HepG2 (cell line): Measurements from ENCODE around the gene LITAF. TPM values are rescaled to one million over a fixed set of nuclear protein-coding genes. Genes with fewer than 3 reads are reported as not detected.
A peak's percentile ranks its signal among the peaks of the same experiment; 100 is the strongest.

Experiments used
- AKNA ChIP-seq: sonication (generic); formaldehyde crosslinking; IDR thresholded peaks from 2 replicates; pipeline ENCODE4 v1.4.0; 2020; ENCODE audit warnings: missing genetic modification reagents, borderline replicate concordance
- CAMTA2 ChIP-seq: sonication (generic); formaldehyde crosslinking; IDR thresholded peaks from 2 replicates; pipeline ENCODE4 v1.4.0; 2020; ENCODE audit warnings: mild to moderate bottlenecking, missing genetic modification reagents, borderline replicate concordance
- CBX2 ChIP-seq, 2 experiments: fragments of 200-600 bp in 1 of 2; sonication (generic); formaldehyde crosslinking in 1 of 2; IDR thresholded peaks; 2 replicates each; pipeline versions ENCODE4 v1.7.0 to v1.8.1; 2018 to 2022; ENCODE audit warnings: low read depth in 2 of 2, low read length in 1 of 2, mild to moderate bottlenecking in 1 of 2, missing genetic modification reagents in 1 of 2
- ELF3 ChIP-seq: IDR thresholded peaks from 2 replicates; pipeline ENCODE4 v1.6.1; 2016; ENCODE audit warnings: missing genetic modification reagents, missing compliant biosample characterization
- FOXO4 ChIP-seq: sonication (generic); formaldehyde crosslinking; conservative IDR thresholded peaks from 2 replicates; pipeline ENCODE4 v1.8.1; 2023; ENCODE audit warnings: missing genetic modification reagents
- JARID2 ChIP-seq: sonication (generic); formaldehyde crosslinking; IDR thresholded peaks from 2 replicates; pipeline ENCODE4 v1.8.1; 2023; ENCODE audit warnings: missing genetic modification reagents, inconsistent platforms; ENCODE audit not compliant: insufficient replicate concordance
- KAT7 ChIP-seq: IDR thresholded peaks from 2 replicates; pipeline ENCODE4 v1.6.1; 2018; ENCODE audit warnings: borderline replicate concordance, missing compliant biosample characterization
- KAT8 ChIP-seq: IDR thresholded peaks from 2 replicates; pipeline ENCODE4 v1.6.1; 2016; ENCODE audit warnings: missing genetic modification reagents, missing compliant biosample characterization
- NR2C2 ChIP-seq: sonication (generic); formaldehyde crosslinking; IDR thresholded peaks from 2 replicates; pipeline ENCODE4 v1.4.0; 2020; ENCODE audit warnings: missing genetic modification reagents, mild to moderate bottlenecking, moderate library complexity, borderline replicate concordance
- PLRG1 ChIP-seq: fragments of 450-650 bp; conservative IDR thresholded peaks from 2 replicates; pipeline ENCODE4 v1.6.1; 2016
- RBFOX2 ChIP-seq: fragments of 200-400 bp; formaldehyde crosslinking; IDR thresholded peaks from 2 replicates; pipeline ENCODE4 v1.6.1; 2017; ENCODE audit warnings: low read depth, mild to moderate bottlenecking, low read length
- SRSF9 ChIP-seq: fragments of 200-400 bp; formaldehyde crosslinking; IDR thresholded peaks from 2 replicates; pipeline ENCODE4 v1.6.1; 2018; ENCODE audit warnings: borderline replicate concordance, mild to moderate bottlenecking, low read depth, low read length; ENCODE audit not compliant: insufficient read depth, poor library complexity, severe bottlenecking
- TEAD3 ChIP-seq: optimal IDR thresholded peaks from 2 replicates; pipeline ENCODE3; 2016; ENCODE audit warnings: borderline replicate concordance
- ZNF468 ChIP-seq: sonication (generic); formaldehyde crosslinking; IDR thresholded peaks from 2 replicates; pipeline ENCODE4 v1.8.0; 2022; ENCODE audit warnings: mild to moderate bottlenecking, moderate library complexity, missing genetic modification reagents
- ZNF652 ChIP-seq: IDR thresholded peaks from 2 replicates; pipeline ENCODE4 v1.6.1; 2016; ENCODE audit warnings: low read depth, borderline replicate concordance
- ZNF720 ChIP-seq: sonication (generic); formaldehyde crosslinking; IDR thresholded peaks from 2 replicates; pipeline ENCODE4 v1.4.0; 2020; ENCODE audit warnings: missing genetic modification reagents
- ZNF883 ChIP-seq: sonication (generic); formaldehyde crosslinking; IDR thresholded peaks from 2 replicates; pipeline ENCODE4 v1.5.1; 2020; ENCODE audit warnings: mild to moderate bottlenecking, missing genetic modification reagents; ENCODE audit errors: not compliant biosample characterization
- polyA plus RNA-seq, 8 experiments: library from polyadenylated mRNA; depleted of rRNA in 3 of 8; stranded (reverse) in 7 of 8; unstranded in 1 of 8; fragments of >200 nt; fragmentation: Illumina TruSeq in 4 of 8; extraction: Trizol in 4 of 8; gene quantifications; 2 replicates each; pipeline versions ENCODE4 v1.2.1 to v1.2.3, GENCODE V29; 2011 to 2016; ENCODE audit warnings: low read depth in 4 of 8, missing spikeins in 1 of 8, mixed read lengths in 1 of 8; ENCODE audit not compliant: insufficient read depth in 1 of 8
- total RNA-seq, 5 experiments: library from RNA; depleted of rRNA; stranded (reverse); fragments of >200 nt; fragmentation: Illumina TruSeq; extraction: Trizol; gene quantifications; 2 replicates each; pipeline ENCODE4 v1.2.3, GENCODE V29; 2016; ENCODE audit warnings: low read depth in 1 of 5

The LITAF gene
- total and polyA plus RNA-seq, 2 of the 13 experiments (the other 11 are each of a cell fraction or from before 2014, with no cell fraction given): 80.1 to 141 TPM

GRCh38 chr16:11613381-11614303 is 26.9 kb upstream of the LITAF start (continued):
- TF ChIP-seq ELF3 (CRISPR knock-in tag) (peak; percentile 97), KAT7 (CRISPR knock-in tag) (peak; percentile 50; the same call in 1 of the 2 replicates), AKNA (CRISPR knock-in tag) (no peak), TEAD3 (peak; percentile 81), RBFOX2 (no peak), SRSF9 (no peak), ZNF720 (no peak), FOXO4 (CRISPR knock-in tag) (0 out of 2 replicates have a peak, but pooled peaks have one; percentile 41), CBX2 (IDR thresholded peaks at IDR 0.05; ENCODE audit: low read depth, low read length) (no peak), CBX2 (CRISPR knock-in tag; IDR thresholded peaks at IDR 0.05; ENCODE audit: low read depth) (no peak), CAMTA2 (CRISPR knock-in tag) (peak; percentile 78; the same call in 1 of the 2 replicates), ZNF883 (peak; percentile 58), KAT8 (CRISPR knock-in tag) (peak; percentile 53), NR2C2 (CRISPR knock-in tag) (peak; percentile 18; the same call in 1 of the 2 replicates), ZNF652 (peak; percentile 72), PLRG1 (no peak), ZNF468 (CRISPR knock-in tag) (no peak), JARID2 (CRISPR knock-in tag) (no peak)
